Measurements from ENCODE around the gene DNASE1L2. TPM values are rescaled to one million over a fixed set of nuclear protein-coding genes. Genes with fewer than 3 reads are reported as not detected.

The DNASE1L2 gene
- total RNA-seq, 1 donor from 2014 or later: 3.2 TPM

GRCh38 chr16:2267505-2267912 is 31.3 kb downstream of the DNASE1L2 start:
- intact Hi-C loops (cut with micrococcal nuclease): loop anchor here (5.0 kb wide), 1 partner anchor 220 kb away; the partner anchor contains the start of genes NTHL1 and TSC2

- intact Hi-C loops (cut with micrococcal nuclease): loop anchor here (1.0 to 5.0 kb wide), 9 partner anchors 17 to 245 kb away; partner anchors contain the start of genes ATP6V0C, CCNF, E4F1 and ECI1
Observed at GRCh38 chr16:2267913-2268666, 31.8 kb downstream of the DNASE1L2 start, which contains the start of gene RNPS1. Gene RNPS1 (minus strand): TSS chr16:2268126. CDS start chr16:2264643, 3,483 bp downstream.

- intact Hi-C loops (cut with micrococcal nuclease): no loop called here
Observed at GRCh38 chr16:2270070-2270462, 33.8 kb downstream of the DNASE1L2 start.

- intact Hi-C loops (cut with micrococcal nuclease): no loop called here
Observed at GRCh38 chr16:2270588-2271470, 34.6 kb downstream of the DNASE1L2 start.

GRCh38 chr16:2271848-2272461 is 35.7 kb downstream of the DNASE1L2 start:
- intact Hi-C loops (cut with micrococcal nuclease): no loop called here

- intact Hi-C loops (cut with micrococcal nuclease): no loop called here
Observed at GRCh38 chr16:2273484-2273883, 37.2 kb downstream of the DNASE1L2 start.

- intact Hi-C loops (cut with micrococcal nuclease): no loop called here
Observed at GRCh38 chr16:2273931-2274330, 37.7 kb downstream of the DNASE1L2 start.

- intact Hi-C loops (cut with micrococcal nuclease): no loop called here
Observed at GRCh38 chr16:2275476-2276367, 39.5 kb downstream of the DNASE1L2 start.

- intact Hi-C loops (cut with micrococcal nuclease): no loop called here
Observed at GRCh38 chr16:2276368-2277195, 40.3 kb downstream of the DNASE1L2 start.

GRCh38 chr16:2277466-2278271 is 41.4 kb downstream of the DNASE1L2 start:
- intact Hi-C loops (cut with micrococcal nuclease): no loop called here

GRCh38 chr16:2278272-2278608 is 42.0 kb downstream of the DNASE1L2 start:
- intact Hi-C loops (cut with micrococcal nuclease): no loop called here

- intact Hi-C loops (cut with micrococcal nuclease): no loop called here
Observed at GRCh38 chr16:2278956-2279800, 42.9 kb downstream of the DNASE1L2 start.

GRCh38 chr16:2280461-2280860 is 44.2 kb downstream of the DNASE1L2 start:
- intact Hi-C loops (cut with micrococcal nuclease): no loop called here

- intact Hi-C loops (cut with micrococcal nuclease): no loop called here
Observed at GRCh38 chr16:2280981-2281542, 44.8 kb downstream of the DNASE1L2 start.

- intact Hi-C loops (cut with micrococcal nuclease): no loop called here
Observed at GRCh38 chr16:2282262-2282661, 46.0 kb downstream of the DNASE1L2 start.

GRCh38 chr16:2282866-2283555 is 46.8 kb downstream of the DNASE1L2 start:
- intact Hi-C loops (cut with micrococcal nuclease): no loop called here
